CD4-positive, alpha-beta memory T cell (primary cell): ENCODE results near the gene AIFM3. TPM values are rescaled to one million over a fixed set of nuclear protein-coding genes. Genes with fewer than 3 reads are reported as not detected.

Experiments
- CTCF ChIA-PET: fragments of 350-600 bp; sonication (Branson Sonifier 250); formaldehyde crosslinking; loops from one replicate; lab custom pipeline; 2021; ENCODE audit warnings: inconsistent platforms; ENCODE audit not compliant: partially characterized antibody; lab: Charles Lee
- POLR2A ChIA-PET: fragments of 350-600 bp; sonication (Branson Sonifier 250); formaldehyde crosslinking; loops from one replicate; lab custom pipeline; 2021; ENCODE audit not compliant: partially characterized antibody; lab: Charles Lee
- DNase-seq, 5 donors: peaks; one replicate each; pipeline versions ENCODE4 v3.0.0 to v3.0.0-alpha.2; 2020 to 2022; ENCODE audit warnings: mixed read lengths in 1 of 5
- H3K27ac ChIP-seq: one replicate; pipeline ENCODE4 v1.7.0; 2013; ENCODE audit warnings: low read depth, low read length
- H3K27me3 ChIP-seq: 2 replicates; pipeline ENCODE4 v1.7.0; 2013; ENCODE audit warnings: mild to moderate bottlenecking, low read length, moderate library complexity; ENCODE audit not compliant: insufficient read depth
- H3K36me3 ChIP-seq: 2 replicates; pipeline ENCODE4 v1.7.0; 2013; ENCODE audit warnings: mild to moderate bottlenecking, low read length, moderate library complexity; ENCODE audit not compliant: insufficient read depth
- H3K4me1 ChIP-seq: 2 replicates; pipeline ENCODE4 v1.7.0; 2013; ENCODE audit warnings: mild to moderate bottlenecking, low read length, moderate library complexity; ENCODE audit not compliant: insufficient read depth
- H3K4me3 ChIP-seq, 2 donors: one replicate each; pipeline ENCODE4 v1.7.0; 2013; ENCODE audit warnings: low read length in 2 of 2, mild to moderate bottlenecking in 1 of 2
- H3K9me3 ChIP-seq, 2 donors: one replicate each; pipeline ENCODE4 v1.7.0; 2013; ENCODE audit warnings: low read length in 2 of 2, control low read depth in 1 of 2; ENCODE audit not compliant: control insufficient read depth in 1 of 2
- H3K27ac Mint-ChIP-seq, 7 donors: one replicate each; pipeline ENCODE4 v1.8.0; 2020 to 2021; ENCODE audit warnings: mixed read lengths in 7 of 7, mild to moderate bottlenecking in 6 of 7, inconsistent platforms in 3 of 7, moderate library complexity in 3 of 7
- H3K27me3 Mint-ChIP-seq, 2 donors: one replicate each; pipeline ENCODE4 v1.8.0; 2020 to 2021; ENCODE audit warnings: mixed read lengths in 2 of 2
- H3K36me3 Mint-ChIP-seq, 2 donors: one replicate each; pipeline ENCODE4 v1.8.0; 2020 to 2021; ENCODE audit warnings: mixed read lengths in 2 of 2, inconsistent platforms in 1 of 2, mild to moderate bottlenecking in 1 of 2
- H3K4me1 Mint-ChIP-seq, 4 donors: one replicate each; pipeline ENCODE4 v1.8.0; 2020 to 2021; ENCODE audit warnings: mixed read lengths in 4 of 4, mild to moderate bottlenecking in 1 of 4
- H3K4me3 Mint-ChIP-seq, 8 donors: one replicate each; pipeline ENCODE4 v1.8.0; 2020 to 2021; ENCODE audit warnings: mixed read lengths in 8 of 8, mild to moderate bottlenecking in 7 of 8, moderate library complexity in 6 of 8, inconsistent platforms in 3 of 8
- H3K9me3 Mint-ChIP-seq, 8 donors: one replicate each; pipeline ENCODE4 v1.8.0; 2020 to 2021; ENCODE audit warnings: mixed read lengths in 8 of 8, mild to moderate bottlenecking in 5 of 8, inconsistent platforms in 3 of 8, moderate library complexity in 1 of 8
- intact Hi-C: fragments of 100-400 bp; cut with micrococcal nuclease; formaldehyde crosslinking; loops from one replicate; pipeline ENCODE4 v1.15.1; 2023
- polyA plus RNA-seq, 2 donors: library from polyadenylated mRNA; unstranded; fragments of 300-500 nt; fragmentation: Illumina TruSeq; gene quantifications; one replicate each; pipeline ENCODE4 v1.2.3, GENCODE V29; 2021
- total RNA-seq, 2 experiments: library from RNA; stranded (reverse); gene quantifications; one replicate each; pipeline ENCODE4 v1.2.3, GENCODE V29; 2021

The AIFM3 gene
- total and polyA plus RNA-seq, 4 experiments from 2014 or later: 0.55 to 1.0 TPM; not detected in 2

DNA sequence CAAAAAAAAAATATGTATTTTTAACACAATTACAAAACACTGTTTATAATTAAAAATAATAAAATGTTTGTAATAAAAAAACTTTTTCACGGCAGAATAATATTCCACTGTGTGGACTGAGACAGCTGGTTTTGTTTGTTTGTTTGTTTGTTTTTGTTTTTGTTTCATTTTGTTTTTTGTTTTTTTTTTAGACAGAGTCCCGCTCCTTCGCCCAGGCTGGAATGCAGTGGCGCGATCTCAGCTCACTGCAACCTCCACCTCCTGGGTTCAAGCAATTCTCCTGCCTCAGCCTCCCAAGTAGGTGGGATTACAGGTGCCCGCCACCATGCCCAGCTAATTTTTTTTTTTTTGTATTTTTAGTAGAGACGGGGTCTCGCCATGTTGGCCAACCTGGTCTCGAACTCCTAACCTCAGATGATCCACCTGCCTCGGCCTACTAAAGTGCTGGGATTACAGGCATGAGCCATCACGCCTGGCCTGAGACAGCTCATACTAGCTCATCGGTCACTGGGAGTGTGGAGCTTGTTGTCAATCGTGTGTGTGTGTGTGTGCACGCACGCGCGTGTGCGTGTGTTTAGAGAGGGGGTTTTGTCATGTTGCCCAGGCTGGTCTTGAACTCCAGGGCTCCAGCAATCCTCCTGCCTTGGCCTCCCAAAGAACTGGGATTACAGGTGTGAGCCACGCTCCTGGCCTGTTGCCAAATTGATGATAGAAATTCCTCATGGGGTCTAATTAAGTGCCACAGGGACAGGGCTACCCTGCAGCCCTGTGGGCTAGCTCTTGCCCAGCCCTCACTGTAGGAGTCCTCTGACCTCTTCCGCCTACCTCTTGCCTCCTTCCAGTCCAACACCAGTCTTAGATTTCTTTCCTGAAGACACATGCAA, 7.2 kb upstream of the AIFM3 start:
- H3K27me3 Mint-ChIP-seq: peaks cover 16 to 20% of the 10 kb centered on the region in 2 donors
- intact Hi-C loops: no loop called here
- ChIA-PET CTCF (interaction anchor here (0.8 to 2.2 kb wide), 7 partner anchors 12 to 156 kb away, joined by 3 to 6 read pairs (median 4); partner anchors contain the start of gene LZTR1), POLR2A (interaction anchor here (0.6 kb wide), 1 partner anchor 43 kb away, joined by 3 read pairs; no protein-coding TSS in a partner anchor)
- H3K4me1 Mint-ChIP-seq: peaks cover 9 to 29% (median 18%) of the 10 kb centered on the region in 4 donors
- DNase-seq: no peak
- Histone ChIP-seq H3K27ac (no peak overlapping the region), H3K27me3 (peaks cover 7% of the 10 kb centered on the region), H3K9me3 (no peaks in the 10 kb centered on the region), H3K36me3 (no peaks in the 10 kb centered on the region), H3K4me1 (peaks cover 22% of the 10 kb centered on the region), H3K4me3 (no peak overlapping the region)
- H3K27ac Mint-ChIP-seq: no peak overlapping the region
- H3K9me3 Mint-ChIP-seq: no peaks in the 10 kb centered on the region
- no peaks in the 10 kb centered on the region for H3K36me3 Mint-ChIP-seq
- H3K4me3 Mint-ChIP-seq: no peak overlapping the region

DNA sequence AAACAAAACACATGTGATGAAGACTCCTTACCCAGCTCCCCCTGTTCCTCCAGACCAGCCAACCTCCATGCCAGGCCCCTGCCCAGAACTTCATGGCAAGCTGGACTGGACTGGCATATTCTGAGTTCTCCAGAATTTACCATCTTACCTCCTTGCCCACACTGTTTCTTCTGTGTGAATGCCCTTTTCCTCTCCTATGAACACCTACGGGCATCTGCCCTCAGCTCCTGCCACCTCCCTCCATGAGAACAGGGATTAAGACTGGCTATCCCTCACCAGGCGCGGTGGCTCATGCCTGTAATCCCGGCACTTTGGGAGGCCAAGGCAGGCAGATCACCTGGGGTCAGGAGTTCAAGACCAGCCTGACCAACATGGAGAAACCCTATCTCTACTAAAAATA, 6.4 kb upstream of the AIFM3 start:
- no peak overlapping the region for H3K4me3 ChIP-seq
- no peaks in the 10 kb centered on the region for H3K9me3 Mint-ChIP-seq
- ChIA-PET CTCF (interaction anchor here (0.9 to 2.2 kb wide), 7 partner anchors 22 to 157 kb away, joined by 3 to 6 read pairs (median 4); partner anchors contain the start of gene LZTR1), POLR2A (no interaction called here)
- no peaks in the 10 kb centered on the region for H3K9me3 ChIP-seq
- H3K27me3 Mint-ChIP-seq: peaks cover 18 to 20% of the 10 kb centered on the region in 2 donors
- no peaks in the 10 kb centered on the region for H3K36me3 ChIP-seq
- no peak overlapping the region for H3K27ac Mint-ChIP-seq
- no peaks in the 10 kb centered on the region for H3K36me3 Mint-ChIP-seq
- peaks cover 9 to 29% (median 18%) of the 10 kb centered on the region in 4 donors for H3K4me1 Mint-ChIP-seq
- intact Hi-C loops: no loop called here
- peaks cover 22% of the 10 kb centered on the region for H3K4me1 ChIP-seq
- DNase-seq: no peak
- no peak overlapping the region for H3K4me3 Mint-ChIP-seq
- H3K27me3 ChIP-seq: peaks cover 7% of the 10 kb centered on the region
- no peak overlapping the region for H3K27ac ChIP-seq

DNA sequence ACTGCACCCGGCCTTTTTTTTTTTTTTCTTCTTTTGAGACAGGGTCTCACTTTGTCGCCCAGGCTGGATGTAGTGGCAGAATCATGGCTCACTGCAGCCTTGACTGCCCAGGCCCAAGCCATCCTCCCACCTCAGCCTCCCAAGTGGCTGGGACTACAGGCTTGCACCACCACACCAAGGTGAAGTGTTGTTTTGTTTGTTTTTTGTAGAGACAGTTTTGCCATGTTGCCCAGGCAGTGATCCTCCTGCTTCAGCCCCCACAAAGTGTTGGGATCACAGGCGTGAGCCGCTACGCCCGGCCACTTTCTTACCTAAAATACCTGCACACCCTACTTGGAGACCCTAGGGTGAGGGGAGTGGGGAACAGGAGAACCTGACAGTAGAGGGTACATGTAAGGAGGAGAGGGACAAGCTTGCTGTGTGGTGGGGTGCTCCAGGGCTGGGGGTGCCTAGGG, 4.5 kb upstream of the AIFM3 start:
- H3K9me3 Mint-ChIP-seq: no peaks in the 10 kb centered on the region
- DNase-seq: no peak
- Histone ChIP-seq H3K9me3 (no peaks in the 10 kb centered on the region), H3K36me3 (no peaks in the 10 kb centered on the region), H3K4me3 (no peak overlapping the region), H3K27ac (no peak overlapping the region), H3K4me1 (peaks cover 14% of the 10 kb centered on the region), H3K27me3 (peaks cover 7% of the 10 kb centered on the region)
- no peak overlapping the region for H3K4me3 Mint-ChIP-seq
- no peak overlapping the region for H3K27ac Mint-ChIP-seq
- intact Hi-C loops: no loop called here
- H3K27me3 Mint-ChIP-seq: peaks cover 15 to 17% of the 10 kb centered on the region in 2 donors
- H3K36me3 Mint-ChIP-seq: no peaks in the 10 kb centered on the region
- POLR2A ChIA-PET: no interaction called here
- peaks cover 9 to 20% (median 14%) of the 10 kb centered on the region in 4 donors for H3K4me1 Mint-ChIP-seq
- CTCF ChIA-PET: interaction anchor here (0.7 to 1.6 kb wide), 4 partner anchors 11 to 364 kb away, joined by 3 to 7 read pairs (median 3); no protein-coding TSS in a partner anchor

DNA sequence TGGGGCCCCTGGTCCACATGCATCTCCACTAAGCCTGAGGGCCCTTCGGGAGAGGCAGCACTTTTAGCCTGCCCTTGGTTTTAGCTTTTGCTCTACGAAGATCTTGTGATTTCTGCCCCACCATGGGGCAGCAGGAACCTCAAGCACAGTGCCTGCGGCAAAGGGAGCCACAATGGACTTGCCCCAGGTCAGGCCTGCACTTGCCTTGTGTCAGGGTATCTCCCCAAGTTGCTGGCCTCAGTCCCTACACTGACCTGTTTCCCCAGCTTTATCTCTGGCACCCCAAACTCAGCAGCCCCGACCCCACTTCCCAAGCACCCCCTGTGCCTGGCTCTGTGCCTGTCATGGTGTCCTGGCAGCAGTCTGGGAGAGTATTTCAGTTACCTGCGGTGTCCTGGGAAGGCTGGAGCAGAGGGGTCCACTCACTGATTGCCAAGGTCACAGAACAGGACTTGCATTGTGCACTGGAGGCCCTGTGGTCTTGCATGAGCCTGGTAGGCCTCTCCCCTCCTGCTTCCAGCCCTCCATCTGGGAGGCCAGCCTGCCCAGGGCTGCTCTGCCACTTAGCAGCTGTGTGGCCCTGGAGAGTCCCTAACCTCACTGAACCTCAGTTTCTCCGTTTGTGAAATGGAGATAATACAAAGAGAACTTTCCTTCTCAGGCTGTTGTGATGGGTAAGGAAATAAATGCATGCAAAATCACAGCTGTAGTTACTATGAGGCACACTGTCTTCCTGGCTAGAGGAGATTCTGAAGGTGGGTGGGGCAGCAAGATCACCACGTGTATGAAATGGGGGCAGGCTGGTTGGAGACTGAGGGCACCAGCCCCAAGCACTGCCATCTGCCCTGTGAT, 3.6 kb upstream of the AIFM3 start:
- Mint-ChIP-seq H3K36me3 (no peaks in the 10 kb centered on the region), H3K27me3 (peaks cover 9 to 10% of the 10 kb centered on the region in 2 donors), H3K27ac (peak overlapping the region in 1 of 7 donors; percentile 43), H3K9me3 (no peaks in the 10 kb centered on the region), H3K4me1 (peaks cover 9 to 19% (median 13%) of the 10 kb centered on the region in 4 donors), H3K4me3 (peak overlapping the region in 5 of 8 donors; percentile 21 to 74 (median 52))
- ChIA-PET CTCF (no interaction called here), POLR2A (no interaction called here)
- Histone ChIP-seq H3K9me3 (no peaks in the 10 kb centered on the region), H3K36me3 (no peaks in the 10 kb centered on the region), H3K4me1 (peaks cover 10% of the 10 kb centered on the region), H3K27me3 (no peaks in the 10 kb centered on the region), H3K27ac (no peak overlapping the region), H3K4me3 (no peak overlapping the region)
- DNase-seq: no peak
- intact Hi-C loops: no loop called here

DNA sequence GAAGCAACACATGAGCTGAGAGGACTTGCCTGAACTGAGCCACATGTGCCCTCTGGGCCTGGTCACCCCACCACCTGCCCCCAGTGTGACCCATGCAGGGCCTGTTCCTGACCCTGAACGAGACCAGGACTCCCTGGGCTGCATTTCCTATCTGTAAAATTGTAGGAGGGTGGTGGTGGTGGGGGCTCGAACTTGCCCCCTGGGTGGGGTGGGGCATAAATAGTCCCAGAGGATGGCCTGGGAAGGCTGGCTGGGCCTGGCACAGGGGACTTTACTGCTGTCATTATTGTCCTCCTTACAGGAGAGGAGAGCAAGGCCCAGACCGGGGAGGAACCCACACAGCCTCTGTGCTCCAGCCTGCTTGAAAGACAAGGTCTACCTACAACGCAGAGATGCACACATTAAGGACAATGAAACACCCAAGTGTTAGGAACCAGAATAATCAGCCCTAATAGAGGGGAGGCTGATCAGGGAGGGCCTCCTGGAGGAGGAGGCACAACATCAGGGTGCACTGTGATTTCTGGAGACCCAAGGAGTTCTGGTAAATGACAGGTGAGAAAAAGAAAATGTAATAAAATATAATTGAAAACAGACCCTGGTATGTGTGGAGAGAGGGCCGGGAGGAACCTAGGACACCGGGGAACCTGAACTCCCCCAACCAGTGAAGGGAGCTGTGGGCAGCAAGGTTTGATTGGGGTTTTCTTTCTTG, 2.8 kb upstream of the AIFM3 start:
- peak overlapping the region; percentile 74 to 84 (median 80) for H3K4me3 Mint-ChIP-seq
- intact Hi-C loops: no loop called here
- no peak for DNase-seq
- no peaks in the 10 kb centered on the region for H3K9me3 Mint-ChIP-seq
- H3K27ac ChIP-seq: no peak overlapping the region
- no peaks in the 10 kb centered on the region for H3K27me3 ChIP-seq
- no peak overlapping the region for H3K4me3 ChIP-seq
- H3K9me3 ChIP-seq: no peaks in the 10 kb centered on the region
- peaks cover 9 to 10% of the 10 kb centered on the region in 2 donors for H3K27me3 Mint-ChIP-seq
- peak overlapping the region in 4 of 7 donors; percentile 57 to 78 (median 62) for H3K27ac Mint-ChIP-seq
- H3K36me3 Mint-ChIP-seq: no peaks in the 10 kb centered on the region
- peaks cover 10% of the 10 kb centered on the region for H3K4me1 ChIP-seq
- no peaks in the 10 kb centered on the region for H3K36me3 ChIP-seq
- CTCF ChIA-PET: interaction anchor here (0.5 kb wide), 1 partner anchor 108 kb away, joined by 4 read pairs; no protein-coding TSS in a partner anchor
- POLR2A ChIA-PET: interaction anchor here (0.9 kb wide), 1 partner anchor 38 kb away, joined by 4 read pairs; the partner anchor contains the start of gene THAP7
- peaks cover 9 to 19% (median 13%) of the 10 kb centered on the region in 4 donors for H3K4me1 Mint-ChIP-seq

DNA sequence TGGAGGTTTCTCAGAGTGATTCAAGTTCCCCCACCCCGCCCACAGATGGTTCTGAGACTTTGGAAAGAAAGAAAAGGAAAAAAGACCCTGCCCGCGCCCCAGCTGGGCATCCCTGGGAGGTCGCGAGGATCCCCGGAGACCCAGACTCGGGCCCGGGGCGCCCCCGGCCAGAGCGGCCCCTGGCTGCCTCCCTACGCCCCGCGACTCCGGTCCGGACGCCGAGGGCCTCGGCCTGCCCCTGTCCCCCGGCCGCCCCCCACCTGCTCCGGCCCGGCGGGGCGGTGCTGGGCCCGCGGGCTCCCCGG, 2.3 kb upstream of the AIFM3 start:
- CTCF ChIA-PET: no interaction called here
- Histone ChIP-seq H3K9me3 (no peaks in the 10 kb centered on the region), H3K4me3 (no peak overlapping the region), H3K27ac (no peak overlapping the region), H3K36me3 (no peaks in the 10 kb centered on the region), H3K27me3 (no peaks in the 10 kb centered on the region), H3K4me1 (peaks cover 10% of the 10 kb centered on the region)
- peaks cover 9 to 19% (median 13%) of the 10 kb centered on the region in 4 donors for H3K4me1 Mint-ChIP-seq
- H3K4me3 Mint-ChIP-seq: peak overlapping the region; percentile 74 to 84 (median 80)
- no peaks in the 10 kb centered on the region for H3K36me3 Mint-ChIP-seq
- POLR2A ChIA-PET: interaction anchor here (0.9 kb wide), 1 partner anchor 38 kb away, joined by 4 read pairs; the partner anchor contains the start of gene THAP7
- H3K27ac Mint-ChIP-seq: peak overlapping the region in 3 of 7 donors; percentile 62 to 78 (median 63)
- peaks cover 9 to 10% of the 10 kb centered on the region in 2 donors for H3K27me3 Mint-ChIP-seq
- intact Hi-C loops: no loop called here
- no peaks in the 10 kb centered on the region for H3K9me3 Mint-ChIP-seq
- DNase-seq: no peak
